ENCODE results near the gene ENOX1. TPM values are rescaled to one million over a fixed set of nuclear protein-coding genes. Genes with fewer than 3 reads are reported as not detected.

Gene ENOX1
- polyA plus RNA-seq, 1 donor, result 8.2 TPM

- no peak for DNase-seq (ENCODE audit: low read depth)
Measured at GRCh38 chr13:43546251-43546650, 240.5 kb downstream of the ENOX1 start.

DNA sequence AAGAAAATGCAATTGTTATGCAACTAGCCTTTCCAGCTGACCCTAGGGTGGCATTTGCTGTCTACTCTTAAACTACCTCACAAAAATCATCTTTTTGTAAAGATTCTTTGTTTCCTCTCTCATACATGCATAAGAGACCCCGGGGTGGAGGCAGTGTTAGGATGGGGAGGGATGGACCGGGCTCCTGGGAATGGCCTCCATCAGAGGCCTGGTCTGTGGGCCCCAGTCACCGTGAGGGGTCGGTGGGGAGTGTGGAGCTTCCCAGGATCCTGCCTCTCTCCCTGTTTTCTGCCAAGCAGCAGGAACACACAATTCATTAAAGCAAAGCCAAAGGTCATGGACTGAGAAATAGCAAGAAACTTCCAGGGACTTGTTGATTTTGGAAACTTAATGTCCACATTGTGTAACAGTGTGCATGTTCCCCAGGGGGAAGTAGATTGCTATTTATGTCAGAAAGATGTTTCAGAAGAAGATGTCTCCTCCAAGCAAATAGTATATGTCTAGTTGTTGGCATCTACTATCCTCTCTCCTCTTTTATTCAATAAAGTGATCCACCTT, 241.4 kb downstream of the ENOX1 start:
- no peak for DNase-seq (ENCODE audit: low read depth)

DNA sequence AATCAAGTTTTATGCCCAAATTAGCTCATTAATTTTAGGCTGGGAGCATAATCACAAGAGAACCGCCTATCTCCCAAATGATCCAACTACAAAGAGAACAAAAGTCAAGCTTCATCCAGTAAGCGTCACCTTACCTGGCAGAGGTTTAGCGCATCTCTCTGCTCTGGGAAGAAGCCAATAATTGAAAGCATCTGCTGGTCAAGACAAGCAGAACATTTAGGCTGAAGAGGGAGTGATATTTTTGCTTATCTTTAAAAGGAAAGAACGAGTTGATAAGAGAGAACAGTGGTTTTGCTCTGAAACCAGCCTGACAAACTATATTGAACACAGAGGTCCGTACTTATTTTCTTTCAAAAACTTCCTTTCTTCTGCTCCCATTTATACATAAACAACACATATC, 242.1 kb downstream of the ENOX1 start:
- no peak for DNase-seq (ENCODE audit: low read depth)

GRCh38 chr13:43544011-43544410, 242.8 kb downstream of the ENOX1 start:
- DNase-seq (ENCODE audit: low read depth), result no peak

GRCh38 chr13:43543331-43543730, 243.4 kb downstream of the ENOX1 start:
- no peak for DNase-seq (ENCODE audit: low read depth)

DNA sequence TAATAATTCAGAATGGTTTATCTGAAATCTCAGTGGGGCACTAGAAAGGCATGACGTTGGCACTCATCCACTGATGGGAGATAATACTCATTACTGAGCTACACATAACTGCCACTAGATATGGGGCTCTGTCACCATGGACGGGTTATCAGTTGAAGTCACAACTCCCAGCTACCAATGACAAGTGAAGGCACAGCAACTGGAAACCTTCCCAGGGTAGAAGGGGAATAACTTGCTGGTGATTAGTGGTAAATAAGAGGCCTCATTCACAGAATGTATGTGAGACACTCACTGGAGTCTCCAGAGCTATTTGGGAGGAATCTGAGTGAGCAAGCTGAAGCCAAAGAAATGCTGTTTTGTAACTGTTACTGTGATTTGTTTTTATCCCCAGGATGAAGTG, 249.6 kb downstream of the ENOX1 start:
- DNase-seq (ENCODE audit: low read depth), result no peak

GRCh38 chr13:43529796-43530195, 257.0 kb downstream of the ENOX1 start:
- no peak for DNase-seq (ENCODE audit: low read depth)

DNA sequence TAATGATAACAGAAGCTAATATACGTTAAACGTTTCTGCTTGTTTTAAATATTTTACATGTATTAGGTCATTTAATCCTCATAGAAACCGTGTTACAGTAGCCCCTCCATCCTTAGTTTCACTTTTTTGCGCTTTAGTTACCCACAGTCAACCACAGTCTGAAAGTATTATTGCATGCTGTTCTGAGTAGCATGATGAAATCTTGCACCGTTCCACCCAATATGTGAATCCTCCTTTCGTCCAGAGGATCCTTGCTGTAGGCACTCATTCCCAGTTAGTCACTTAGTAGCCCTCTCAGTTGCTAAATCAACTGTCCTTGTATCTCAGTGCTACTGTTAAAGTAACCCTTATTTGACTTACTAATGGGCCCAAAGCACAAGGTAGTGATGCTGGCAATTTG, 257.8 kb downstream of the ENOX1 start:
- no peak for DNase-seq (ENCODE audit: low read depth)

- no peak for DNase-seq (ENCODE audit: low read depth)
Measured at GRCh38 chr13:43522788-43523187, 264.0 kb downstream of the ENOX1 start.

GRCh38 chr13:43520351-43520750, 266.4 kb downstream of the ENOX1 start:
- no peak for DNase-seq (ENCODE audit: low read depth)

DNA sequence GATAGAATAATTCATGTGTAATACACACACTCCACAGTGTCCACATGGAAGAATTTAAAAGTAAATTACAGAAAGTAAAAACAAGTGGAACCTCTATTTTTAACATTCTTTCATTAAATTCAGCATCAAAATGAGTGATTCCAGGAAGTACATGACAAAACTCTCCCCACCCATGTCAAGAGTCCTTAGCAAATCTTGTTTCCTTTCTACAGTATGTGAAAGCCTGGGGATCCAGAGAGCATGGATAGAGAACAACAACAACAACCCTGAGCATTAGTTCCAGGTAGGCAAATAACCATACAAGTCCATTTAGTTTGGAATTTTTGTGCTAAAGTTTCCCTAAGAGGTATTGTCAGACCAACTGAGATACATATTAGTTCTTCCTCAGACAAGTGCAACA, 267.9 kb downstream of the ENOX1 start:
- no peak for DNase-seq (ENCODE audit: low read depth)

DNA sequence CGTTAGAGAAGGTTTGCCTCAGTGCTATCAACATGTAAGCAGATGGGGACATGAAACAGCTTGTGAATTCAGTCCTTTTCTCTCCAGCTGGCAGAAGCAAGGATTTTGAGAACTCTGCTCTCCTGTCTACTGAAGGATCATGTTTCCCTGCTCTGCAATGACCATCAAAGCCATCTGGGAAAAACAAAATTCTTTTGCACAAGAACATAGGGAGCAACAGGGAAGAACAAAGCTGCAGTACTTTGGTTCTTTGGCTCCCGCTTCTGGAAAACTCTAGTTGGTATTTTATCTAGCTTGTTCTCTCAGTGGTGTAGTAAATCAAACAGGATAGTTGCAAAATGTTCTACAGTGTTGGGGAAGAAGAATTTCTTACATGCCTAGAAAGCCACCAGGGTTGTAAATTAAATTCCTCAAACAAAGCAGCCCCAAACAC, 270.4 kb downstream of the ENOX1 start:
- peak; percentile 76 for DNase-seq (ENCODE audit: low read depth)

DNA sequence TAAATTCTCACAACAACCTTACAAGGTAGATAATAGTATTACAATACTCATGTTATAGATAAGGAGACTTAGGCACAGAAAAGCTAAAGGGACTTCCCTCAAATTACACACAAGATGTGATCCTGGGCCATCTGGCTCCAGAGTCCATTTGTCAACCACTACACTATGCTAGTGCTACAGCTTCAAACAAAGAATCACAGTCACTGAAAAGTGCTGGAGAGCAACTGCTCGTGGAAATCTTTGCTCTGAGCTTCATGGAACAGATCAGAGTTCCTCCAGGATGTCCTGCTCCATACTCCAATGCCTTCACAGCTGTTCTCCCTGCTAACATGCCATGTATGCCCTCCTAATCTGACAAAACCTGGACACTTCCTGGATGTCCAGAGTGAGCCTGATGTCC, 271.2 kb downstream of the ENOX1 start:
- no peak for DNase-seq (ENCODE audit: low read depth)

GRCh38 chr13:43514311-43514710, 272.5 kb downstream of the ENOX1 start:
- no peak for DNase-seq (ENCODE audit: low read depth)

- DNase-seq (ENCODE audit: low read depth), result no peak
Measured at GRCh38 chr13:43512221-43512620, 274.6 kb downstream of the ENOX1 start.

- no peak for DNase-seq (ENCODE audit: low read depth)
Measured at GRCh38 chr13:43510956-43511901, 275.5 kb downstream of the ENOX1 start.

DNA sequence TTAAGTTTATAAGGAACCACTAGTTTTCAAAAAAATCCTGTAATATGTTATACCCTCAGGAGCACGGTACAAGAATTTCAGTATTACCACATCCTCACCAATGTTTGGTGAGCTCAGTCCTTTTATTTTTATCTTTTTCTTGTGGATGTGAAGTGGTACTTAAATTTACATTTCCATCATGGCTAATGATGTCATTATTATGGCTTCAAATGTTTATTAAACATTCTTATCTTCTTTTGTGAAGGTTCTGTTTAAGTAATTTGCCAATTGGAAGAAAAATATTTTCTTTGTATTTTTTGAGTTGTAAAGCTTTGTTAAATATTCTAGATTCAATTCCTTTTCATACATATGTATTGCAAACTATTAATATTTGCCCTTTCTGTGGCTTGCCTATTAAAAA, 291.0 kb downstream of the ENOX1 start:
- DNase-seq (ENCODE audit: low read depth), result no peak

DNA sequence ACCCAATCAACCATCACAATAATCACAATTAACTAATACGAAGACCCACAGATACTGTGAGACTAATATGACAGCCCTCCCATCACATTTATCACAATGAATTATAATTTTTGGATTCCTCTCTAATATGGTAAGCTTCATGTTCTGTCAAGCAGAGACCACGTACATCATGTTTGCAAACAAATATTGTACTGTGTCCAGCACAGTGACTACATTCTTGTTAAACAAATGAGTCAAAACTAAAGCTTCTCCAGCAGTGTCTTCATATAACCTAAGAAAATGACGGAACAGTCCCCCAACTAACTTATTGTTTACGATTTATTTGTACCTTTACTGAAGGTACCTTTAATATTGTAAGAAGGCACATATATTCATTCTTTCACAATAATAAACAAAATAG, 292.6 kb downstream of the ENOX1 start:
- DNase-seq (ENCODE audit: low read depth), result no peak

DNA sequence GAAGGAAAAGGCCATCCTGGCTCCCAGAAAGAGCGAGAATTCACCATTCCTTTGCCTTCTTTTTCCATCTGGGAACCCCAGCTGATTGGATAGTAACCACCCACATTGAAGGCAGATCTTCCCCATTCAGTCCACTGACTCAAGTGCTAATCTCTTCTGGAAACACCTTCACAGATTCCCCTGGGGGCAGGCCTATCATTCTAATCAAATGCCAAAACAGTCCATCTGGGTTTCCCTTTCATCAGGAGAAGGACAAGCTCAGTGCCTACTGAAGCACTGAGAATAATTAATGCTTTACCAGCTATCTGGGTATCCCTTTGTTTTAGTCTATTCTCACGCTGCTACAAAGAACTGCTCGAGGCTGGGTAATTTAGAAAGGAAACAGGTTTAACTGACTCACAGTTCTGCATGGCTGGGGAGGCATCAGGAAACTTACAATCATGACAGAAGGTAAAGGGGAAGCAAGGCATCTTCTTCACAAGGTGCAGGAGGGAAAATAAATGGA, 293.2 kb downstream of the ENOX1 start:
- no peak for DNase-seq (ENCODE audit: low read depth)

DNA sequence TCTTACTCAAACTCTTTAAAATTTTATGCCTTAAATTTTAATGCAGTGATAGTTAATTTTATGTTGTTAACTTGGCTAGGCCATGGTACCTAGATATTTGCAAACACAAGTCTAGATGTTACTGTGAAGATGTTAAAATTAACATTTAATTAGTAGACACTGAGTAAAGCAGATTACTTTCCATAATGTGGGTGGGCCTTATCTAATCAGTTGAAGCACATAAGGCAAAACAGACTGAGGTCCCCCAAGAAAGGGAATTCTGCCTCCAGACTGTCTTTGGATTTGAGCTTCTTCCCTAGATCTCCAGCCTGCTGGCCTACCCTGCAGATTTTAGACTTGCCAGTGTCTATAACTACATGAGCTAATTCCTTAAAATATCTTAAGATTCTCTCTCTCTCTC, 294.0 kb downstream of the ENOX1 start:
- no peak for DNase-seq (ENCODE audit: low read depth)

DNA sequence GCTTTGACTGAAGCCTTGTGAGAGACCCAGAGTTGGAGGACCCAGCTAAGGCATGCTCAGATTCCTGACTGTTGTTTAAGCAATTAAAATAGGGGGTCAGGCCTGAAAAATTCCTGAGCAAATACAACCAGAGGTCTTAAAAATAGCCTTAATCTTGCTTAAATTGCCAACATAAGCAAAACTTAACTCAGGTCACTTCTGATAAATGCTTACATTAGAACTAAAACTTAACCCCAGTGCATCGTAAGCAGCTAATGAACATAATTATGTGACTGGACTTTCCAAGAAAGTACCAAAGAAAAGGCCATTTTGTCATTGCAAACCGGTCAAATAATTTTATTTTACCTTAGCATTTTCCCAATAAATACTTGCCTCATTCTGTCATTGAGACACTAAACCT, 294.5 kb downstream of the ENOX1 start:
- DNase-seq (ENCODE audit: low read depth), result no peak

- no peak for DNase-seq (ENCODE audit: low read depth)
Measured at GRCh38 chr13:43489233-43489632, 297.5 kb downstream of the ENOX1 start.

DNA sequence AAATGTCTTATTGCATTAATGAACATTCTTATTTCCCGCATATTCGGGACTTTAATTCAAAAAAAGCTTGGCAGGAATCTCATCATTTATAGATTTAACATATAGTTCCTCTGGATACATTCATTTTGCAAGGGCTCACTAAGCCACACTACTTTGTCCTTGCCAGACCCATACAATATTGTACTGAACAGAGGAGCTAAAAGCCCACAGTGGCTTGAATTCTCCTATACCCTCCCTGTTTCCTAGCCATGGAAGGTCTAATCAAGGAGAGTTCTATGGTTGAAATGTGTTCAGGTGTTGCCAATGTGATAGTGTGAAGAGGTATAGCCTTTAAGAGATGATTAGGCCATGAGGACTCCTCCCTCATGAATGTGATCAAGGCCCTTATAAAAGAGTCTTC, 298.9 kb downstream of the ENOX1 start:
- no peak for DNase-seq (ENCODE audit: low read depth)

Data from forelimb muscle (tissue), 1 donor.